Measurements from ENCODE around the gene RHEX. TPM values are rescaled to one million over a fixed set of nuclear protein-coding genes. Genes with fewer than 3 reads are reported as not detected.

RHEX gene
- total and polyA plus RNA-seq, 2 donors (not counting 1 experiment from before 2014, with no cell fraction given), result not detected

- H3K27me3 ChIP-seq (ENCODE audit: control insufficient read depth, insufficient read depth, low read length), result peaks cover 22% of the 10 kb centered on the region
- no peak overlapping the region for H3K9ac ChIP-seq (ENCODE audit: insufficient read depth, low read length)
- no peak overlapping the region for H3K4me2 ChIP-seq (ENCODE audit: extremely low read depth, insufficient read depth, low read length)
- no peaks in the 10 kb centered on the region for H3K79me2 ChIP-seq (ENCODE audit: control insufficient read depth, insufficient read depth, low read length)
- H3K27ac ChIP-seq (ENCODE audit: insufficient read depth, low read length), result no peak overlapping the region
- DNase-seq (ENCODE audit: low read depth in 2 of 2), result no peak
- no peaks in the 10 kb centered on the region for H4K20me1 ChIP-seq (ENCODE audit: control insufficient read depth, extremely low read depth, insufficient read depth, low read length)
- no peaks in the 10 kb centered on the region for H3K4me1 ChIP-seq (ENCODE audit: control insufficient read depth, extremely low read depth, insufficient read depth, low read length)
- H3K4me3 ChIP-seq (replicated peaks in 1 of 4; ENCODE audit: control extremely low read depth in 1 of 4, insufficient read depth in 1 of 4, low read depth in 3 of 4, low read length in 4 of 4), result no peak overlapping the region
- H2AFZ ChIP-seq (ENCODE audit: low read length), result no peak overlapping the region
- no peaks in the 10 kb centered on the region for H3K36me3 ChIP-seq (ENCODE audit: control insufficient read depth, insufficient read depth, low read length)
- H3K9me3 ChIP-seq (ENCODE audit: control insufficient read depth, insufficient read depth, low read depth, low read length), result no peaks in the 10 kb centered on the region
- no peak for TF ChIP-seq EZH2 (IDR thresholded peaks at IDR 0.05; ENCODE audit: low read length, missing control alignments)
- TF ChIP-seq CTCF (conservative IDR thresholded peaks at IDR 0.05 in 1 of 2, IDR thresholded peaks at IDR 0.05 in 1 of 2; ENCODE audit: low read depth in 1 of 2, low read length in 2 of 2), result no peak
Observed at GRCh38 chr1:206082831-206083695, 30.1 kb downstream of the RHEX start.

GRCh38 chr1:206083750-206084149 is 30.8 kb downstream of the RHEX start:
- H4K20me1 ChIP-seq (ENCODE audit: control insufficient read depth, extremely low read depth, insufficient read depth, low read length), result no peaks in the 10 kb centered on the region
- H3K79me2 ChIP-seq (ENCODE audit: control insufficient read depth, insufficient read depth, low read length), result no peaks in the 10 kb centered on the region
- H3K27me3 ChIP-seq (ENCODE audit: control insufficient read depth, insufficient read depth, low read length), result peaks cover 22% of the 10 kb centered on the region
- DNase-seq (ENCODE audit: low read depth in 2 of 2), result no peak
- no peaks in the 10 kb centered on the region for H3K9me3 ChIP-seq (ENCODE audit: control insufficient read depth, insufficient read depth, low read depth, low read length)
- no peaks in the 10 kb centered on the region for H3K36me3 ChIP-seq (ENCODE audit: control insufficient read depth, insufficient read depth, low read length)
- no peak overlapping the region for H3K4me2 ChIP-seq (ENCODE audit: extremely low read depth, insufficient read depth, low read length)
- no peak overlapping the region for H3K27ac ChIP-seq (ENCODE audit: insufficient read depth, low read length)
- H2AFZ ChIP-seq (ENCODE audit: low read length), result no peak overlapping the region
- H3K4me1 ChIP-seq (ENCODE audit: control insufficient read depth, extremely low read depth, insufficient read depth, low read length), result no peaks in the 10 kb centered on the region
- TF ChIP-seq EZH2 (IDR thresholded peaks at IDR 0.05; ENCODE audit: low read length, missing control alignments) (no peak), CTCF (conservative IDR thresholded peaks at IDR 0.05 in 1 of 2, IDR thresholded peaks at IDR 0.05 in 1 of 2; ENCODE audit: low read depth in 1 of 2, low read length in 2 of 2) (no peak)
- H3K4me3 ChIP-seq (replicated peaks in 1 of 4; ENCODE audit: control extremely low read depth in 1 of 4, insufficient read depth in 1 of 4, low read depth in 3 of 4, low read length in 4 of 4), result no peak overlapping the region
- H3K9ac ChIP-seq (ENCODE audit: insufficient read depth, low read length), result no peak overlapping the region

- Histone ChIP-seq H3K4me2 (ENCODE audit: extremely low read depth, insufficient read depth, low read length) (no peak overlapping the region), H3K36me3 (ENCODE audit: control insufficient read depth, insufficient read depth, low read length) (no peaks in the 10 kb centered on the region), H3K4me3 (replicated peaks in 1 of 4; ENCODE audit: control extremely low read depth in 1 of 4, insufficient read depth in 1 of 4, low read depth in 3 of 4, low read length in 4 of 4) (no peak overlapping the region), H4K20me1 (ENCODE audit: control insufficient read depth, extremely low read depth, insufficient read depth, low read length) (no peaks in the 10 kb centered on the region), H3K27me3 (ENCODE audit: control insufficient read depth, insufficient read depth, low read length) (peaks cover 23% of the 10 kb centered on the region), H3K9me3 (ENCODE audit: control insufficient read depth, insufficient read depth, low read depth, low read length) (no peaks in the 10 kb centered on the region), H3K9ac (ENCODE audit: insufficient read depth, low read length) (no peak overlapping the region), H2AFZ (ENCODE audit: low read length) (no peak overlapping the region), H3K27ac (ENCODE audit: insufficient read depth, low read length) (no peak overlapping the region), H3K79me2 (ENCODE audit: control insufficient read depth, insufficient read depth, low read length) (no peaks in the 10 kb centered on the region), H3K4me1 (ENCODE audit: control insufficient read depth, extremely low read depth, insufficient read depth, low read length) (no peaks in the 10 kb centered on the region)
- DNase-seq (ENCODE audit: low read depth in 2 of 2), result no peak
- no peak for TF ChIP-seq CTCF (conservative IDR thresholded peaks at IDR 0.05 in 1 of 2, IDR thresholded peaks at IDR 0.05 in 1 of 2; ENCODE audit: low read depth in 1 of 2, low read length in 2 of 2)
- no peak for TF ChIP-seq EZH2 (IDR thresholded peaks at IDR 0.05; ENCODE audit: low read length, missing control alignments)
Observed at GRCh38 chr1:206087091-206087490, 34.1 kb downstream of the RHEX start.
